ENCODE results near the gene AFF2.
A peak's percentile ranks its signal among the peaks of the same experiment; 100 is the strongest.

Gene AFF2

DNA sequence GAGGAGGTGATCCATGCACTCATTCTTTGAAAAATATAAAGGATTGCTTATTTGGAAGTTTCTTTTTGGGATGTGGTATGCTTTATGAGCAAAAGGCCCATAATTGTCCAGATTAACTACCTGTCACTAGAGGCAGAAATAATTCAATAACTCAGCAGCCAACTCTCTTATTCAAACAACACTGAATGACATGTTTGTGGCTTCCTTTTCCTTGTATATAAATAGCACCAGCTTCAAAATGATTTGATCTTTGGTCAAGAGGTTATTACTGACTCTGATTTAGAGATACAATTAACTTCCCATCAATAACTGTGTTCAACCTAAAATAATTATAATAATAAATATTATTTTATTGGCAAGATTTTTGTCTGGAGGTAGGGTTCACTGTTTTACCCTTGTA is 232.3 kb downstream of the AFF2 start:
- no peak for DNase-seq (ENCODE audit: low read depth in 2 of 2)

DNA sequence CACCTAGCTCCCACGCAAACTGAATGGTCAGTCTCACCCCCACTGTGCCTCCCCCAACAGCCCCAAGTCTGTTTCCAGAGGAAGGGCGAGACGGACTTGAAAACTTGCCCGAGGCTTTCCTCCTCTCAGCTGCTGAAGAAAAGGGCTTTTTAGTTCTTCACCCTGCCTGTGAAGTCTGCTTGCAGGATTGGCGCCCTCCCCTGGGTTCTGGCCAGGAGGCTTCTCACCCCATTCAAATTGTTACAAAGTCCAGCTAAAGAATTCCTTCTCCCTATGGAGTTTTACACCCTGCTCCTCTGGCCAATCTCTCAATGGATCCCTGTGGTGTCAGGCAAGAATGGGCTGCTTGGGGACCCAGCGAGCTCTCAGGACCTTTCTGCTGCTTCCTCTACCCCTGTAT is 241.0 kb downstream of the AFF2 start:
- no peak for DNase-seq (ENCODE audit: low read depth in 2 of 2)

GRCh38 chrX:148755111-148755510 is 254.7 kb downstream of the AFF2 start:
- no peak for DNase-seq (ENCODE audit: low read depth in 2 of 2)

DNA sequence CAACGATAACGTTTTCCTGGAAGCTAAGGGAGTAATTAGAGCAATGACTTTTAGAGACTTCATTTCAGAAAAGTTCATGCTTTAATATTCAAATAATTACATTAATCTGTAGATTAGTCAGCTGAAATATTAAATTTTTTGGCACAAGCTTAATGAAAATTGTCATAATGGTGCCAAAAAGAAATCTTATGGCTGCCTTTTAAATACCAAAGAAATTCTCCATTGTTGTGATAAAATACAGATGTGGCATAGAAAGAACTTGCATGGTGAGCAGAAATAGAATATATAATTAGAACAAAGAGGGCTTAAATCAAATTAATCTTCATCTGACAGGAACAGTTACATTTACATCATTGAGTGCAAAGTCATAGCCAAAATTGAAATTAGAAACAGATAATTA is 263.5 kb downstream of the AFF2 start:
- DNase-seq (ENCODE audit: low read depth in 2 of 2) = peak; percentile 6 to 10

- DNase-seq (ENCODE audit: low read depth in 2 of 2) = no peak
Measured at GRCh38 chrX:148768296-148768695, 267.9 kb downstream of the AFF2 start.

DNA sequence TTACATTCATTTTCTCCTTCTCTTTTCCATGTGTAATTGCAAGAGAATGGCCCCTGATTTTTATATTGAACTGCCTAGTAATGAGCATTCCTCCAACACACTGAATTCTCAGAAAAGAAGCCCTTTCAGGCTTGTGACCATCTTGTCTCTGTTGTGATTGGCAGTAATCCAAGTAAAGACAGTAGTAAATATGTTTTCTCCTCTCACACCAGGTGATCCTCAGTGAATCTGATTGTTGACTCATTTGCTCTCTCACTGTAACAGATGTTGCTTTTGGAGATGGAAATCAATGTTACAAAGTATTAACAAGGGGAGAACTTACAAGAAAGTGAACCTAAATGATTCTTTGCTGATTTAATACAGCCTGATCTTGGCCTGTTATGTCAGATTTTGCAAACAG is 271.0 kb downstream of the AFF2 start:
- DNase-seq (ENCODE audit: low read depth in 2 of 2) = no peak

DNA sequence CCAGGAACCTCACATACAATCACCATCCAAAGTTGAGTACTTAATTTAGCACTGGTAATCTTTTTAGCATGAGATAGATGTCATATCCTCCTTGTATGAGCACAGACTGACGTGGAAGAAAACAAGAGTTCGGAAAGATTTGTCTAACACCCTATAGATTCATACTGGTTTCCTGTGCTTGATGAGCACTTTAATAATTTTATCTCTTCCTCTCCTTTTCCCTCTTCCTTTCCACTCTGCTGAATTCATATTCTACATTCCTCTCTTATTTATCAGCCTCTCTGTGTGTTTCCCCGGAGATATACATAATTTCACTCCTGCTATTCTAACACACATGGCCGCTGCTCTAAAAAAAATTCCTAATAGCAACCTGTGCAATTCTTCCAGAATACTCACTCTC is 273.9 kb downstream of the AFF2 start:
- no peak for DNase-seq (ENCODE audit: low read depth in 2 of 2)

DNA sequence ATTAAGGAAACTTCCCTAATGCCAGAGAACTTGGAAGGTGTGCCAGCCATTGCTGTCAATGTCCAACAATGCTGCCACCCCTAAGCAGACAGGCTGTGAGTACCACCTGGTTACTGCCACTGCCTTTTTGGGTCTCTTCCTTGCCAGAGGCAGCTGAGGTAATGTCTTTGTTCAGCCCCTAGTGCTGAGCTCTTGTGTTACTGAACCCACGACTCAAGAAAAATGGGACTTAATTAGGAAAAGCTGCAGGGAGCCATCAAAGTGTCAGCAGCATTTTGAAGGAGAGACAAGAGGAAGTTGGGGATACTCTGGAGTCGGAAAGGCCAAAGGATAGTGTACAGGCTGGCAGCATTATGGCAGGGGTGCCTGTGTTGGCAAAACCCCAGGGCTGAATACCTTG is 283.7 kb downstream of the AFF2 start:
- no peak for DNase-seq (ENCODE audit: low read depth in 2 of 2)

GRCh38 chrX:148784856-148785255 is 284.4 kb downstream of the AFF2 start:
- DNase-seq (ENCODE audit: low read depth in 2 of 2) = no peak

DNA sequence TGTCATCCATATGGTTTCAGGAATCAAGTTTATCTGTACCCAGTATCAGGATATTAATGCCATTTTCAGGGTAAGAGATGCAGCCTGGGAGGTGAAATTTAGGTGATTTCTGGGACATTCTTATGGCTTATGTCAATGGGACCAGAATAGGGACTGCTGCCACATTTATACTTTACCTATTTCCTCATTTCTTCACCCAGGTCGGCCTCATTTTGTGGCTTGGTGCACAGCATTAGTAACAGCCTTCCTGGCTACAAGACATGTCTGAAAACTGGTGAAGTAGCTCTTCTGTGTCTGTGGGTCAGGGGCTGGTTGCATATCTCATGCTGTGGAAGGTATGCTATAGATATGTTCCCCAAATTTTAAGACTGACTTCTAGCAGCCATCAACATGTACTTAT is 284.8 kb downstream of the AFF2 start:
- no peak for DNase-seq (ENCODE audit: low read depth in 2 of 2)

DNA sequence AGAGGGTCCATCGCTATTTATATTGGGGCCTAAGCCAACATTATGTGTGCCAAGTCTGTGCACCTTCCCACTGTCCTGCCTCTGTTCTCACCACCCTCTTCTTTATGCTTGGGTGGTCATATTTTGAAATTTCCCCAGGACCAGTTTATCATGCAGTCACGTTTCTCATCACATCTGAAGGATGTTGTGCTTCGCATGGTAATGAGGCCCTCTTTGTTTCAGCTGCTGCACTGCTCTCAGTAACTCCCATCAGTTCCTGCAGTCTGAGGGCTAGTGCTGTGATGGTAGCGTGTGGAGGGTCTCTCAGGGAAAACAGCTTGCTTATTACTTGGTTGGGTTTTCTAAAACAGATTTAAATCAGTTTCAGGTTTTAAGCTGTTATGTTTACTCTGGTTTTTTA is 288.0 kb downstream of the AFF2 start:
- DNase-seq (ENCODE audit: low read depth in 2 of 2) = no peak

GRCh38 chrX:148794350-148794749 is 293.9 kb downstream of the AFF2 start:
- DNase-seq (ENCODE audit: low read depth in 2 of 2) = no peak

DNA sequence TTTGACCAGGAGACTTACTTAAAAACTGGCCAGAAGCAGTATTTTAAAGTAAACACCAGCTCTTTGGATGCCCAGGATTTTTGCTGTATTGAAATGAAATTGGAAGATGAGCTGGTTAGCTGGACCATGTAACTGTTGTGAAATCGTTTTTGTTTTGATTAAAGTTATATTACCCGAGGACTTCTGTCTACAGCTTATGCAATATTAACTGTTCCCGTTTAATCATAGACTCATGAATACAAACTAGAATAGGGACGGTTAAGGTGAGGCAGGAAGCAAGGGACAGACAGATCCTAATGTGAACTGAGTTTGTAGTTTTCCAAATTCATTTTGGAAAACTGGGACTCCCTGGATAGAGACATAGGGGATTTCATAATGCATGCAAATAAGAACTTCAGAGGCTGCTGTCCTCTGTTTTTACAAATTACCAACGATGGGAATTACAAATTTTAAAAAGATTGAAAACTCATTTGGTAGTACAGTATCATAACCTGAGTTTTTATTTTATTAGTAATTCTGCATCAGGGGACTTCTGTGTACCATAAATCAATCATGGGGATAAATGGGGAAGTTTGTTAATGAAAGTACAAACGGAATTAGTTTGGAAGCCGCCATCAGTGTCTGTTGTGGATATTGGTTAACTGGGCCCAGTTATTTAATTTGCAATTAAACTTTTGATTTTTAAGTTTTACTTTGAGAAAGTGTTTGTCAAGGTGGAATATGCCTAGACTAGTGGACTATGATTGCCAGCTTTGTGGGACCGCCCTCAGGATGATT is 304.4 kb downstream of the AFF2 start:
- no peak for DNase-seq (ENCODE audit: low read depth in 2 of 2)

DNA sequence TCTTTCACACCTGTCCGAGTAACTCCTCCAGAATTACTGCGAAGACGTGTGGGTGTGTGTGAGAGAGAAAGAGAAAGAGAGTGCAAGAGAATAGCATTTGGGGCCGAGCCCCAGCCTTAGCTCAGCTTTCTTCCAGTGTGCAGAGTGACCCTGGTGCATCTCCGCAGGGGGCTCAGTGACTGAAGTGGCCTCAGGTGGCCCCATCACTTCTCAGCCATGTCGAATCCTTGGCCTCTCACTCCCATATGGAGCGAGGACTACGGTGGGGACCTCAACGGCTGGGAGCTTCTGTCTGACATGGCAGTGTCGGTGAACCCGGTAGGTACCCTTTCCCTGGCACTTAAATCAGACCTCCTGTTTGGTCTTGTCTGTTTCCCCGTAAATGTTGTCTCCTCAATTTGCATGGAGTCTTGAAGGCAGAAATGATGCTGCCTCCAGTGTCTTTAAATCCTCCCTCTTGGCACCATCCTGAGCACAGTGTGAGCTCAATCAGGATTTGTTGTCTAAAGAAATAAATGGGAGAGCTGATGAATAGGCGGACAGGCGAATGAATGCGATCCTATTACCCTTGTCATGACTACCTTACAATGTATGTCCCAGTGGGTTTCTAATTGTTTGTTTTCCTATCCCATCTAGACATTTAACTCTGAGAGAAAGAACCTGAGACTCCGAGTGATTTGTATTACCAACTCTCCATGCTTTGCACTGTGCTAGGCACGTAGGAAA is 305.9 kb downstream of the AFF2 start:
- DNase-seq (ENCODE audit: low read depth in 2 of 2) = no peak

DNA sequence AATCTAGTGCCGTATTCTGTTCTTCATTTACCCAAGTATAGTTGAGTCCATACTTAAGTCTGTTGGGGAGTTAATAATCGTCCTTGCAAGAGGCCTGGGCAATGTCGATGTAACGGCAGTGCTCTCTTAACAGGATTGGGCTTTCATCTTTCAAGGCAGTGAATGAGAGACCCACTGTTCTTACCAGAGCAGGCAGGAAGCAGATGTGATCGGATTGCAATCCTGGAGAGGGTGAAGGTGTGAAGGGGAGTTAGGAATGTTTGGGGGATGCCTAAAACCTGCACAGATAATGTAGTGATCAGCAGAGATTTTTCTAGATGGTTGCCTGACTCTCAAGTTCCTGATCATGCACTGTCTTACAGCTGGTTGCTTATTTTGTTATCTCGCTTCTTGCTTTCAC is 308.4 kb downstream of the AFF2 start:
- DNase-seq (ENCODE audit: low read depth in 2 of 2) = no peak

DNA sequence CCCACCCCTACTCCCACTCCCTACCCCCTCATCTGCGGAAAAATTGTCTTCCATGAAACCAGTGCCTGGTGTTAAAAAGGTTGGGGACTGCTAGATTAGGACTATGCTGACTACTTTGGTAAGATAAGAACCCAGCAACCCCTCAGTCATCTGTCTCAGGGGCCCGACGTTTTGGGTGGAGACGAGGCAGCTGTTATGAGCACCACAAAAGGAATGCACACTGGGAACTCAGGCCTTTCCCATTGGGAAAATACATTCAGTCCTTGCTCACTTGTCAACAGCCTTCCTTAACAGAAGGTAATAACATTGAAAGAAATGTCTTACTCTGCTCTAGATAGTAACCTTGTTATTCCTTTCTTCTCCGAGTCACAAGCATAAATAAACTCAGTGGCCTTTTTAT is 310.8 kb downstream of the AFF2 start:
- peak; percentile 5 to 8 for DNase-seq (ENCODE audit: low read depth in 2 of 2)

DNA sequence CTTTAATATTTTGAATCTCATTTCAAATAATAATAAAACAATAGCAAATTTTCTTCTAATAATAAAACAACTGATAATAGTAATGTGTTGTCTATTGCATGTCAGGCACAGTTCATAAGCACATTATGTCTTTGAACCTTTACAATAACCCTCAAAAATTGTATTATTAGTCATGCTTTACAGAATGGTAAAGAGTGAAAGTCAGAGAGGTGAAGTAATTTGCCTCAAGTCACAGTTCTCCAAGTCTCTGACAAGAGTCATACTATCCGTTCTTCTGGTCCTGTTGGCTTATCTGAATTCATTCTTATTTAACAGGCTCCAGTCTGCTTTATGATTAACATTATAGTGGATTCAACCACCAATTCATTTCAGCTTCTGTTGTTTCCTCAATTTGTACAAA is 313.0 kb downstream of the AFF2 start:
- no peak for DNase-seq (ENCODE audit: low read depth in 2 of 2)

DNA sequence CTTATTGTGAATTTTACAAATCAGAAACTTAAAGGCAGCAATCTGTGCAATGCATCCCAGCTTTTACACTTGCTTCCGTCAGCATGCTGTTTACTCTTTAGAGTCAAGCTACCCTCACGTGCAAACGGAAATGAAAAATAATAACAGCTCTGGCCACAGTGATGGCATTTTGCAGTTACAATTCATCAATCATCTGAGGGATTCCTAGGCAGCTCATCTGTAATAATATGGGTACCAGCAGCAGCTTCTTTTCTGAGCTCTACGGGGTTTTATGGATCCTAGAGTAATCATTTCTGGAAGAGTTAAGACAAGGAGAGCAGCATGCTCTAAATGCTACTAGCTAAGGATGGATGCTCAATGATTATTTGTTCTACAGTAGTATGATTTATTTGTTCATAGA is 313.6 kb downstream of the AFF2 start:
- DNase-seq (ENCODE audit: low read depth in 2 of 2) = no peak

- DNase-seq (ENCODE audit: low read depth in 2 of 2) = no peak
Measured at GRCh38 chrX:148815218-148815961, 315.0 kb downstream of the AFF2 start.

GRCh38 chrX:148823986-148824385 is 323.6 kb downstream of the AFF2 start:
- no peak for DNase-seq (ENCODE audit: low read depth in 2 of 2)

- no peak for DNase-seq (ENCODE audit: low read depth in 2 of 2)
Measured at GRCh38 chrX:148825696-148826095, 325.3 kb downstream of the AFF2 start.

DNA sequence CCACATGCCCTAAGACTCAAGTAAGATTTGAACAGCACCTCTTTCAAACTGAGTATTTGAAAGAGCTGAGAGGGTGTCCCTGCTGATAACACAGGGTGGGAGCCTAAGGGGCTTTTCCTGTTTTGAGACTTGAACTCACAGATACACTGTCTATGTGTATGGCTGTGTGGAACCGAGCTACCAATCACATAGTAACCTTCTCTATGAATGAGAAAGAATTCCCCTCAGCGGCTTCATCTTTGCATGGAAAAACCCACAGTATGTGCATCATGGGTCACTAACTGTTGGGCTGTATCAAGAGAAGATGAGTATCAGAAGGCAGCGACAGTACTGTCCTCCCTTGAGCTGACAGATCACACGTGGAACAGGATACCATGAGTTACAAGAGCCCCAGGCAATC is 336.3 kb downstream of the AFF2 start:
- no peak for DNase-seq (ENCODE audit: low read depth in 2 of 2)

DNA sequence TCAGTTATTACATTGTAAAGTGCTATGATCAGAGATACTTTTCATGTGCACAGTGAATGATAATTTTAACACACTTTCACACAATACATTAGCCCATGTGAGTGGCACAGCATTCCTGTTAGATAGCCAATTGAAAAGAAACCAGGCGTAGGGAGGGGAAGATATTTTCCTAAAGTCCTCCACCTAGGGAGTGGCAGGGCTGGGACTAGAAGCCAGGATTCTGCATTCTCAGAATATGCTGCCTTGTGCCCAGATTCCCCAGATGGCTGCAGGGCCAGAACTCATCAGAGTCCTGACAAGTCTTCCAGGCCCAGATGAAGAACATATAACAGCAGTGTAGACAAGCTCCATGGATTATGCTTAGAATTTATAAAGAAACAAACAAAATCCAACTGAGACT is 350.2 kb downstream of the AFF2 start:
- DNase-seq (ENCODE audit: low read depth in 2 of 2) = no peak

Data from fibroblast of skin of left biceps (primary cell).